Trophoblast cell (in vitro differentiated cells and primary cell): ENCODE results near the gene ENTPD8.
"Not testable (repeated sequence)": the region's sequence is repeated elsewhere in the genome, so short reads cannot be mapped to it uniquely, and the experiment has no call there.

Experiments used
- DNase-seq, 2 donors: peaks; one replicate each; pipeline ENCODE4 v3.0.0-alpha.2; 2016
- H2AFZ ChIP-seq: 2 replicates; pipeline ENCODE4 v1.6.1; 2013; ENCODE audit warnings: low read length, moderate library complexity, mild to moderate bottlenecking; ENCODE audit not compliant: insufficient read depth, poor library complexity
- H2AK5ac ChIP-seq: 2 replicates; pipeline ENCODE4 v1.6.1; 2013; ENCODE audit warnings: mild to moderate bottlenecking, low read length
- H2BK120ac ChIP-seq: 2 replicates; pipeline ENCODE4 v1.6.1; 2013; ENCODE audit warnings: low read length, mild to moderate bottlenecking, moderate library complexity; ENCODE audit not compliant: insufficient read depth, poor library complexity
- H2BK12ac ChIP-seq: 2 replicates; pipeline ENCODE4 v1.6.1; 2013; ENCODE audit warnings: mild to moderate bottlenecking, low read length, moderate library complexity
- H2BK5ac ChIP-seq: 2 replicates; pipeline ENCODE4 v1.6.1; 2013; ENCODE audit warnings: low read length, low read depth, moderate library complexity, mild to moderate bottlenecking; ENCODE audit not compliant: poor library complexity
- H3K14ac ChIP-seq: 2 replicates; pipeline ENCODE4 v1.6.1; 2013; ENCODE audit warnings: mild to moderate bottlenecking, low read length
- H3K18ac ChIP-seq: 2 replicates; pipeline ENCODE4 v1.6.1; 2013; ENCODE audit warnings: mild to moderate bottlenecking, low read length
- H3K23ac ChIP-seq: 2 replicates; pipeline ENCODE4 v1.6.1; 2013; ENCODE audit warnings: low read length
- H3K27ac ChIP-seq: 2 replicates; pipeline ENCODE4 v1.5.1; 2013; ENCODE audit warnings: low read depth, mild to moderate bottlenecking, inconsistent platforms, low read length, moderate library complexity
- H3K27me3 ChIP-seq: 2 replicates; pipeline ENCODE4 v1.6.1; 2013; ENCODE audit warnings: inconsistent platforms, mild to moderate bottlenecking, low read length, moderate library complexity; ENCODE audit not compliant: insufficient read depth
- H3K36me3 ChIP-seq, 2 experiments: 1 replicate in 1 of 2; 2 replicates in 1 of 2; pipeline ENCODE4 v1.6.1; 2013; ENCODE audit warnings: low read length in 2 of 2, mild to moderate bottlenecking in 2 of 2, moderate library complexity in 1 of 2; ENCODE audit not compliant: insufficient read depth in 2 of 2, control insufficient read depth in 1 of 2
- H3K4ac ChIP-seq: 2 replicates; pipeline ENCODE4 v1.6.1; 2013; ENCODE audit warnings: low read depth, mild to moderate bottlenecking, low read length, moderate library complexity
- H3K4me1 ChIP-seq, 2 experiments: 1 replicate in 1 of 2; 2 replicates in 1 of 2; pipeline ENCODE4 v1.6.1; 2013; ENCODE audit warnings: low read length in 2 of 2, mild to moderate bottlenecking in 2 of 2, moderate library complexity in 1 of 2; ENCODE audit not compliant: insufficient read depth in 2 of 2, control insufficient read depth in 1 of 2
- H3K4me2 ChIP-seq: 2 replicates; pipeline ENCODE4 v1.6.1; 2013; ENCODE audit warnings: inconsistent platforms, mild to moderate bottlenecking, low read length, moderate library complexity
- H3K4me3 ChIP-seq: 2 replicates; pipeline ENCODE4 v1.5.1; 2013; ENCODE audit warnings: mild to moderate bottlenecking, low read depth, low read length, inconsistent platforms
- H3K79me1 ChIP-seq: one replicate; pipeline ENCODE4 v1.6.1; 2013; ENCODE audit warnings: low read length
- H3K79me2 ChIP-seq: 2 replicates; pipeline ENCODE4 v1.6.1; 2013; ENCODE audit warnings: low read length, mild to moderate bottlenecking; ENCODE audit not compliant: control insufficient read depth, insufficient read depth, poor library complexity
- H3K9ac ChIP-seq: 2 replicates; pipeline ENCODE4 v1.6.1; 2013; ENCODE audit warnings: mild to moderate bottlenecking, low read length
- H3K9me3 ChIP-seq: 2 replicates; pipeline ENCODE4 v1.6.1; 2013; ENCODE audit warnings: low read depth, mild to moderate bottlenecking, control low read depth, inconsistent platforms, low read length; ENCODE audit not compliant: insufficient read depth
- H4K12ac ChIP-seq: 2 replicates; pipeline ENCODE4 v1.6.1; 2013; ENCODE audit warnings: low read depth, mild to moderate bottlenecking, low read length, moderate library complexity
- H4K8ac ChIP-seq: 2 replicates; pipeline ENCODE4 v1.6.1; 2013; ENCODE audit warnings: low read depth, mild to moderate bottlenecking, low read length, moderate library complexity
- H4K91ac ChIP-seq: one replicate; pipeline ENCODE4 v1.6.1; 2013; ENCODE audit warnings: low read depth, mild to moderate bottlenecking, low read length, moderate library complexity
- WGBS: extraction: QIAGEN DNeasy Blood & Tissue Kit; methylation state at CpG from one replicate; pipeline ENCODE4 v1.1.7; 2013; ENCODE audit warnings: missing lambda C conversion rate; ENCODE audit not compliant: insufficient read length, insufficient coverage; ENCODE audit errors: extremely low coverage; 5-methylcytosine and 5-hydroxymethylcytosine counted together

The ENTPD8 gene

GRCh38 chr9:137467896-137468295, 26.7 kb upstream of the ENTPD8 start:
- Histone ChIP-seq H3K9me3 (peaks cover 1% of the 10 kb centered on the region), H2BK5ac (no peak overlapping the region), H2BK12ac (no peak overlapping the region), H3K36me3 (no peaks in the 10 kb centered on the region), H3K4me2 (no peak overlapping the region), H3K4ac (no peak overlapping the region), H4K8ac (no peak overlapping the region), H3K18ac (no peak overlapping the region), H4K91ac (no peak overlapping the region), H2BK120ac (no peak overlapping the region), H3K79me1 (no peaks in the 10 kb centered on the region), H3K4me3 (no peak overlapping the region), H3K27me3 (no peaks in the 10 kb centered on the region), H3K14ac (no peak overlapping the region), H2AFZ (no peak overlapping the region), H2AK5ac (no peak overlapping the region), H3K23ac (no peak overlapping the region), H3K79me2 (no peaks in the 10 kb centered on the region), H3K4me1 (no peaks in the 10 kb centered on the region), H3K9ac (no peak overlapping the region), H3K27ac (no peak overlapping the region), H4K12ac (no peak overlapping the region)
- WGBS = no CpG with 5 or more reads among the region's 7 CpGs
- DNase-seq = no peak

- Histone ChIP-seq H3K14ac (no peak overlapping the region), H3K79me2 (no peaks in the 10 kb centered on the region), H2BK5ac (no peak overlapping the region), H3K27me3 (no peaks in the 10 kb centered on the region), H2BK12ac (no peak overlapping the region), H4K12ac (no peak overlapping the region), H4K8ac (no peak overlapping the region), H3K18ac (no peak overlapping the region), H3K27ac (no peak overlapping the region), H2AFZ (no peak overlapping the region), H3K23ac (no peak overlapping the region), H3K9me3 (peaks cover 1% of the 10 kb centered on the region), H3K4me2 (no peak overlapping the region), H3K79me1 (no peaks in the 10 kb centered on the region), H3K9ac (no peak overlapping the region), H2AK5ac (no peak overlapping the region), H4K91ac (no peak overlapping the region), H3K4me1 (no peaks in the 10 kb centered on the region), H3K4me3 (no peak overlapping the region), H3K36me3 (no peaks in the 10 kb centered on the region), H3K4ac (no peak overlapping the region), H2BK120ac (no peak overlapping the region)
- no CpG with 5 or more reads among the region's 16 CpGs for WGBS
- no peak for DNase-seq
Measured at GRCh38 chr9:137467161-137467581, 26.0 kb upstream of the ENTPD8 start.

GRCh38 chr9:137466389-137467085, 25.4 kb upstream of the ENTPD8 start:
- not testable (repeated sequence) for H4K12ac ChIP-seq, H3K79me1 ChIP-seq, H3K4ac ChIP-seq, H3K9ac ChIP-seq, H3K9me3 ChIP-seq, DNase-seq, H3K18ac ChIP-seq, H3K36me3 ChIP-seq, H3K27ac ChIP-seq, H3K23ac ChIP-seq, H2AFZ ChIP-seq, H4K91ac ChIP-seq, H2BK12ac ChIP-seq, H3K4me3 ChIP-seq, H4K8ac ChIP-seq, H2BK5ac ChIP-seq, H2BK120ac ChIP-seq, H3K27me3 ChIP-seq, H3K79me2 ChIP-seq, H2AK5ac ChIP-seq, H3K4me2 ChIP-seq, H3K14ac ChIP-seq, H3K4me1 ChIP-seq
- WGBS = no CpG with 5 or more reads among the region's 35 CpGs

- no peak overlapping the region for H3K4ac ChIP-seq
- no peak overlapping the region for H2AK5ac ChIP-seq
- no peak overlapping the region for H4K12ac ChIP-seq
- H2BK5ac ChIP-seq = no peak overlapping the region
- H3K9ac ChIP-seq = no peak overlapping the region
- H2AFZ ChIP-seq = no peak overlapping the region
- no peaks in the 10 kb centered on the region for H3K4me1 ChIP-seq
- DNase-seq = no peak
- no CpG with 5 or more reads among the region's 23 CpGs for WGBS
- no peak overlapping the region for H4K91ac ChIP-seq
- peaks cover 2% of the 10 kb centered on the region for H3K27me3 ChIP-seq
- H3K4me2 ChIP-seq = no peak overlapping the region
- no peak overlapping the region for H3K18ac ChIP-seq
- no peaks in the 10 kb centered on the region for H3K79me2 ChIP-seq
- no peak overlapping the region for H2BK12ac ChIP-seq
- no peak overlapping the region for H3K23ac ChIP-seq
- no peak overlapping the region for H3K4me3 ChIP-seq
- no peak overlapping the region for H3K27ac ChIP-seq
- no peak overlapping the region for H3K14ac ChIP-seq
- no peaks in the 10 kb centered on the region for H3K79me1 ChIP-seq
- H3K36me3 ChIP-seq = no peaks in the 10 kb centered on the region
- H4K8ac ChIP-seq = no peak overlapping the region
- H3K9me3 ChIP-seq = peaks cover 3% of the 10 kb centered on the region
- H2BK120ac ChIP-seq = no peak overlapping the region
Measured at GRCh38 chr9:137465720-137466388, 24.7 kb upstream of the ENTPD8 start.
